ENCODE results near the gene CMTM5. TPM values are rescaled to one million over a fixed set of nuclear protein-coding genes. Genes with fewer than 3 reads are reported as not detected.
"Not testable (repeated sequence)": the region's sequence is repeated elsewhere in the genome, so short reads cannot be mapped to it uniquely, and the experiment has no call there.

CMTM5 gene
- total RNA-seq, 2 experiments from 2014 or later = not detected

DNA sequence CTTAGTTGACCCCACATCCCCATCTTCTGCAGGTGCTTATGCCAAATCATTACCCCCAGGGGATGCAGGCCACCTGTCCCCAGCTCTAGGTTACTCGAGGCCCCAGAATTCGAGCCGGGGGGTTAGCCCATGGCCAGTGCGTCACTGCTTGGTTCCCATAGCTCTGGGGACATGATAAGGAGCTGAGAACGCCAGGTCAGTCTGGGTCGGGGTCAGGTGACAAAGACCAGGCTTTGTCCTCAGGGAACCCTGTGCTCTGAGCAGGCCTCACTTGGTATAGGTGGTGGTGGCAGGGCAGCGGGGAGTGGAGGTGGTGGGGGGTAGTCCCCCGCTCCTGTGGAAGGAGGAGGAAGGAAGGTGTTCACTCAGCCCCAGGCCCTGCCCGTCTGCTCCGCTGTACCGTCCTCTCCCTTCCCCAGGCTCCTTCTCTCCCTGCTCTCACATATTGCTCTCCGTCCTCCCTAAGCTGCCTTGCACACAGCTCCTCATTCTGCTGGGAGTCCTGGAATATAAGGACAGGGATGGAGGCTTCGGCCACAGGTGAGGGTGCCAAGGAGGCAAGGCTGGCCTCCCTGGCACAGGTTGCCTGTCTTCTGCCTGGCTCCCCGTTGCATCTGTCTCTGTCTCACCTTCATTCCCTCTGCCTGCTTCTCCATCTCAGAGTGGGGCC is 33.3 kb downstream of the CMTM5 start:
- CTCF ChIA-PET = interaction anchor here (1.2 kb wide), 1 partner anchor 222 kb away, joined by 3 read pairs; no protein-coding TSS in a partner anchor
- ATAC-seq (no peak), DNase-seq (no peak)
- Mint-ChIP-seq H3K9me3 (ENCODE audit: low read depth) (no peaks in the 10 kb centered on the region), H3K36me3 (no peaks in the 10 kb centered on the region), H3K4me1 (peaks cover 10% of the 10 kb centered on the region), H3K4me3 (no peak overlapping the region), H3K27ac (no peak overlapping the region), H3K27me3 (peaks cover 3% of the 10 kb centered on the region)

- Mint-ChIP-seq H3K27me3 (peaks cover 3% of the 10 kb centered on the region), H3K9me3 (ENCODE audit: low read depth) (no peaks in the 10 kb centered on the region), H3K4me1 (peaks cover 10% of the 10 kb centered on the region), H3K36me3 (no peaks in the 10 kb centered on the region), H3K4me3 (no peak overlapping the region), H3K27ac (no peak overlapping the region)
- CTCF ChIA-PET = no interaction called here
- ATAC-seq (no peak), DNase-seq (no peak)
Measured at GRCh38 chr14:23411563-23412525, 35.0 kb downstream of the CMTM5 start.

DNA sequence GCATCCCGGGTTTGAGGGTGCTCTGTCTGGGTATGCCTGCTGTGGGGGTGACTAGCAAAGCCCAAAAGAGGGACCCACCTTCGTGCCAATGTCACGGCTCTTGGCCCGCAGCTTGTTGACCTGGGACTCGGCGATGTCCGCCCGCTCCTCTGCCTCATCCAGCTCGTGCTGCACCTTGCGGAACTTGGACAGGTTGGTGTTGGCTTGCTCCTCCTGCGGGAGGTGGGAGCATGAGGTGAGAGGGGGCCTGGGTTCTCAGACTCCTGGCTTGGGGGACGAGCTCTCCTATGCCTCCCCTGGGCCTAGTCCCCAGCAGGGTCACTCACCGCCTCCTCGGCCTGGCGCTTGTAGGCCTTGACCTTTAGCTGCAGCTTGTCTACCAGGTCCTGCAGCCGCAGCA is 36.8 kb downstream of the CMTM5 start:
- no peak overlapping the region for H3K4me3 Mint-ChIP-seq
- DNase-seq (no peak), ATAC-seq (no peak)
- H3K4me1 Mint-ChIP-seq = peaks cover 10% of the 10 kb centered on the region
- H3K36me3 Mint-ChIP-seq = no peaks in the 10 kb centered on the region
- no peaks in the 10 kb centered on the region for H3K9me3 Mint-ChIP-seq (ENCODE audit: low read depth)
- CTCF ChIA-PET = no interaction called here
- H3K27me3 Mint-ChIP-seq = no peaks in the 10 kb centered on the region
- H3K27ac Mint-ChIP-seq = no peak overlapping the region

DNA sequence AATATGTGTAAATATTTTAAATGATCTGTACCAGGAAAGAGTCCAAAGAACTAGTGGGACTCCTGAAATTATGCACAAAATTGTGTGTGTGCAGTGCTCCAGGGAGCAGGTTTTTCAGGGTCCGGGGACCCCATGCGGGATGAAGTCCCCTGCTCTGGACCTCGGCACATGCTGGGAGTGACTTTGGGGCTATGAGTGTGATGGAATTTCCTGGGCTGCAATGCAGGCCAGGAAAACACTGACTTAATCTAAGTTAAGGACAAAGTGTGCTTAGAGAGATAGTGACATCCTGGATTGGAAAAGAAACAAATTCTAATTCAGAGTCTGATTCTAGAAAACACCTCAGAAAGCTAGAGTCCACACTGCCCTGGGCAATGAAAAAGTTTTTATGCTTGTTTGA is 37.4 kb downstream of the CMTM5 start:
- Mint-ChIP-seq H3K36me3 (no peaks in the 10 kb centered on the region), H3K4me1 (peaks cover 8% of the 10 kb centered on the region), H3K4me3 (no peak overlapping the region), H3K27ac (no peak overlapping the region), H3K9me3 (ENCODE audit: low read depth) (no peaks in the 10 kb centered on the region), H3K27me3 (no peaks in the 10 kb centered on the region)
- ATAC-seq (no peak), DNase-seq (no peak)
- CTCF ChIA-PET = no interaction called here

- no peaks in the 10 kb centered on the region for H3K9me3 Mint-ChIP-seq (ENCODE audit: low read depth)
- H3K4me1 Mint-ChIP-seq = peaks cover 5% of the 10 kb centered on the region
- H3K27ac Mint-ChIP-seq = no peak overlapping the region
- DNase-seq = no peak
- CTCF ChIA-PET = no interaction called here
- H3K27me3 Mint-ChIP-seq = no peaks in the 10 kb centered on the region
- H3K4me3 Mint-ChIP-seq = no peak overlapping the region
- no peak for ATAC-seq
- H3K36me3 Mint-ChIP-seq = no peaks in the 10 kb centered on the region
Measured at GRCh38 chr14:23414906-23415820, 38.3 kb downstream of the CMTM5 start.

DNA sequence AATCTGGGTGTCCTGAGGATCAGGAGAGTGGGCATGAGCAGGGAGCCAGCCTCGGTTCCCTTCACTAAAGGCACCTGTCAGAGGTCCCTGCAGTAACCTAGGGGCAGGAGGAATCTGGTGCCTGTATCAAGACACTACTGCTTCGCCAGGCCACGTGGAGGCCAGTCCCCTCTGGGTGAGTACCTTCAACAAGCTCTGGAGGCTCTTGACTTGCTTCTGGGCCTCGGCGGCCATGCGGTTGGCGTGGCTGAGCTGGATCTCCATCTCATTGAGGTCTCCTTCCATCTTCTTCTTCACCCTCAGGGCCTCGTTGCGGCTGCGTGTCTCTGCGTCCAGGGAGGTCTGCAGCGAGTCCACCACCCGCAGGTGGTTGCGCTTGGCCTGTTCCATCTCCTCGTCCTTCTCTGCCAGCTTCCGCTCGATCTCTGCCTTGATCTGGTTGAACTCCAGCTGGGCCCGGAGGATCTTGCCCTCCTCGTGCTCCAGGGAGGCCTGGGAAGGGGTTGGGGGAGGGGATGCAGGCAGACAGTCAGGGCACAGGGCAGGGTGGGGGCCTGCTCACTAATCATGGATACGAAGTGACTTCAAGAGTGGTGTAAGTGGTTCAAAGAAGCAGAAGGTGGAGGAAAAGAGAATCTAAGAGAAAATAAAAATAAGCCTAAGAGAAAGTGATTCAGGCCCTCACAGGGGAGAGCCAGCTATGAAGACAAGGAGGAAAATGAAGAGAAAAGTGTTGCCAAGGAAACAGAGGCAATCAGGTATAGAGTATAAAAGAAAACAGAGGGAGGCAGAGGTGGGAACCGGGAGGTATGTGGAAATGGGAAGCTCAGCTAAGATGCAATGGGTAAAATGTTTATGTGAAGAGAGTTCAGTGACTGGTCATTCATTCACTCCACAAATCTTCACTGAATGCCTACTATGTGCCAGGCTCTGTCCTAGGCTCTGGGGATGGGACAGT is 39.3 kb downstream of the CMTM5 start:
- H3K27me3 Mint-ChIP-seq = no peaks in the 10 kb centered on the region
- H3K4me3 Mint-ChIP-seq = no peak overlapping the region
- CTCF ChIA-PET = no interaction called here
- no peak overlapping the region for H3K27ac Mint-ChIP-seq
- H3K9me3 Mint-ChIP-seq (ENCODE audit: low read depth) = no peaks in the 10 kb centered on the region
- peaks cover 9% of the 10 kb centered on the region for H3K4me1 Mint-ChIP-seq
- ATAC-seq (no peak), DNase-seq (no peak)
- no peaks in the 10 kb centered on the region for H3K36me3 Mint-ChIP-seq

DNA sequence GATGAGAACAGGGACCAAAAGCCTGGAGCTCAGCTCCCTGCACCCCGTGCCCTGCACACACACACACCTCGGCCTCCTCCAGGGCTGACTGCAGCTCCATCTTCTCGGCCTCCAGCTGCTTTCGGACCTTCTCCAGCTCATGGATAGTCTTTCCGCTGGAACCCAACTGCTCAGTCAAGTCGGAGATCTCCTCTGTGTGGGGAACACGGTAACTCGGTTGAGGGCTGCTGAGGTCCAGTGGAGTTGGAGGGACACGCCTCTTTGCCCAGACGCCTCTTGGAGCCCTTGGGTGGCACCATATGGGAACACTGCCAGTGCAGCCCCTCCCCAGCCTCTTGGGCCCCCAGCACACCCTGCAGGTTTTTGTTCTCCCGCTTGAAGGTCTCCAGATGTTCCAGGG is 40.0 kb downstream of the CMTM5 start:
- peaks cover 16% of the 10 kb centered on the region for H3K4me1 Mint-ChIP-seq
- no peak for ATAC-seq
- H3K4me3 Mint-ChIP-seq = no peak overlapping the region
- DNase-seq = no peak
- H3K27me3 Mint-ChIP-seq = no peaks in the 10 kb centered on the region
- no peaks in the 10 kb centered on the region for H3K9me3 Mint-ChIP-seq (ENCODE audit: low read depth)
- no peaks in the 10 kb centered on the region for H3K36me3 Mint-ChIP-seq
- CTCF ChIA-PET = no interaction called here
- no peak overlapping the region for H3K27ac Mint-ChIP-seq

DNA sequence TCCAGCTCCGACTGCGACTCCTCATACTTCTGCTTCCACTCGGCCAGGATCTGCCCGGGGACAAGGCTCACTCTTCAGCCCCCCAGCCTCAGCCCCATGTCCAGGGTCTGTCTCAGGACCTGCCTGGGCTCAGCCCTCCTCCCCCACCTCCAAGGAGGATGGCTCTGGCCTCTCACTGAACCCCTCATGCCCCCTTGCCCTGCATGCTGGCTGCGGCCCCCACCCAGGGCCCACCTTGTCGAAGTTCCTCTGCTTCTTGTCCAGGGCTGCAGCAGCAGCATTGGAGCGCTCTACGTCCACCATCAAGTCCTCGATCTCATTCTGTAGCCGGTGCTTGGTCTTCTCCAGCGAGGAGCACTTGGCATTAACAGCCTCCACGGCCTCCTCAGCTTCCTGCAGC is 40.4 kb downstream of the CMTM5 start:
- H3K9me3 Mint-ChIP-seq (ENCODE audit: low read depth); H3K4me3 Mint-ChIP-seq; H3K36me3 Mint-ChIP-seq; DNase-seq; H3K27ac Mint-ChIP-seq; H3K27me3 Mint-ChIP-seq; ATAC-seq: not testable (repeated sequence)
- CTCF ChIA-PET = interaction anchor here (1.1 kb wide), 1 partner anchor 37 kb away, joined by 3 read pairs; no protein-coding TSS in a partner anchor
- H3K4me1 Mint-ChIP-seq = peaks cover 21% of the 10 kb centered on the region

DNA sequence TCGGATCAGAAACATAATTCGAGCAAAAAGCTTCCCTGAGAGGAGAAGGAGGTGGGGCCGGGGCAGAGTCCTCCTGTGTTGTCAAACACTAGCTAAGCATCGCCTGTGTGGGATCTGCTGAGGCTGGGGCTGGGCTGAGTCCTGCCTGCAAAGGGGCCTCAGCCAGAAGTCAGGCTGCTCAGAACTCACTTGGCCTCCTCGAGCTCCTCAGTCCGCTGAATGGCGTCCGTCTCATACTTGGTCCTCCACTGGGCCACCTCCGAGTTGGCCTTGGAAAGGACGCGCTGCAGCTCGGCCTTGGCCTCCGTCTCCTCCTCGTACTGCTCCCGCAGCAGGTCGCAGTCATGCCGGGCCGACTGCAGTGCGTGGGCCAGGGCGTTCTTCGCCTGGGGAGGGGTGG is 41.2 kb downstream of the CMTM5 start:
- H3K4me3 Mint-ChIP-seq = no peak overlapping the region
- no peak overlapping the region for H3K27ac Mint-ChIP-seq
- H3K9me3 Mint-ChIP-seq (ENCODE audit: low read depth) = no peaks in the 10 kb centered on the region
- H3K36me3 Mint-ChIP-seq = no peaks in the 10 kb centered on the region
- ATAC-seq (no peak), DNase-seq (no peak)
- no peaks in the 10 kb centered on the region for H3K27me3 Mint-ChIP-seq
- CTCF ChIA-PET = interaction anchor here (1.1 kb wide), 1 partner anchor 38 kb away, joined by 3 read pairs; no protein-coding TSS in a partner anchor
- peaks cover 21% of the 10 kb centered on the region for H3K4me1 Mint-ChIP-seq

GRCh38 chr14:23419646-23420045 is 42.8 kb downstream of the CMTM5 start:
- DNase-seq; ATAC-seq; H3K27me3 Mint-ChIP-seq; H3K36me3 Mint-ChIP-seq; H3K27ac Mint-ChIP-seq; H3K9me3 Mint-ChIP-seq (ENCODE audit: low read depth); H3K4me3 Mint-ChIP-seq: not testable (repeated sequence)
- peaks cover 25% of the 10 kb centered on the region for H3K4me1 Mint-ChIP-seq
- CTCF ChIA-PET = interaction anchor here (2.4 kb wide), 1 partner anchor 40 kb away, joined by 9 read pairs; no protein-coding TSS in a partner anchor

DNA sequence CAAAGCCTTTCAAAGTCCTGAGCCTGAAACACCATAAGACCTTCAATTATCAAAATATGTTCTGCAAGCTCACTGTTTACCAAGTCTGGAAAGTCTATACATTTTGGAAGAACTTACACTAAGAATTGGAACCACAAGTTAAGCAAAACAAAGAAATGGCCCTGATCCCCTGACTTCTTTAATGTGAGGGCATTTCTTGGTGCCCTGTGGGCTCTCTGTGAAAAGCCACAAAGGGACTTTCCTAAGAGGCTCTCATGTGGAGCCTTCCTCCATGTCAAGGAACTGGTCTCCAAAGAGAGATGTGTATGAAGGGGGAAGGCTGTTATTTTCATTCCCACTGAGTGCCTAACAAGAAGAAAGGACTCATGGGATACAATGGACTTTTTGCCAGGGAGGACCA is 44.7 kb downstream of the CMTM5 start:
- Mint-ChIP-seq H3K27ac (peak overlapping the region; percentile 69), H3K36me3 (no peaks in the 10 kb centered on the region), H3K4me3 (no peak overlapping the region), H3K27me3 (no peaks in the 10 kb centered on the region), H3K9me3 (ENCODE audit: low read depth) (no peaks in the 10 kb centered on the region), H3K4me1 (peaks cover 35% of the 10 kb centered on the region)
- CTCF ChIA-PET = interaction anchor here (1.4 to 2.4 kb wide), 2 partner anchors 9 to 41 kb away, joined by 4 to 9 read pairs; no protein-coding TSS in a partner anchor
- DNase-seq (peak; percentile 70), ATAC-seq (peak; percentile 73)

DNA sequence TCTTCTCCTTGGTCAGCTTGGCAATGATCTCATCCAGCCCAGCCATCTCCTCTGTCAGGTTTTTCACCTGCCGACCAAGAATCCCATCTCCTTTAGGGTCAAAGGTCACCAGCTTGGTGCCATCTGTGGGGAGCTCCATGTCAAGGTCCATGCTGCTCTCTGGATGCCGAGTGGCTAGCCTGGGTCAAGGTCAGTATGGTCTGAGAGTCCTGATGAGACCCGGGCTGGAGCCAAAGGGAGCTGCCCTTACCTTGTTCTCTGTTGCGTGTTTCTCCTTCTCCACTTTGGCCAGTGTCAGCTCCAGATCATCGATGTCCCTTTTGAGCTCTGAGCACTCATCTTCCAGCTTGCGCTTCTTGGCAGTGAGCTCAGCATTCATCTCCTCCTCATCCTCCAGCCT is 46.8 kb downstream of the CMTM5 start:
- peaks cover 36% of the 10 kb centered on the region for H3K4me1 Mint-ChIP-seq
- no peaks in the 10 kb centered on the region for H3K9me3 Mint-ChIP-seq (ENCODE audit: low read depth)
- H3K27ac Mint-ChIP-seq = no peak overlapping the region
- H3K36me3 Mint-ChIP-seq = no peaks in the 10 kb centered on the region
- no peak for DNase-seq
- H3K4me3 Mint-ChIP-seq = no peak overlapping the region
- CTCF ChIA-PET = interaction anchor here (0.8 to 2.2 kb wide), 4 partner anchors 44 to 303 kb away, joined by 3 to 5 read pairs (median 4); no protein-coding TSS in a partner anchor
- H3K27me3 Mint-ChIP-seq = no peaks in the 10 kb centered on the region
- ATAC-seq = no peak

Measured in activated CD8-positive, alpha-beta memory T cell treated with anti-CD3 and anti-CD28 coated beads, Interleukin-2, amount 10 ng/mL, durations not matched to agents 7 days and 5 days (primary cell).